Ureter (tissue), 1 donor: ENCODE data around the gene MGAT3. TPM values are rescaled to one million over a fixed set of nuclear protein-coding genes. Genes with fewer than 3 reads are reported as not detected.

Experiments
- DNase-seq: peaks from one replicate; pipeline ENCODE4 v3.0.0-alpha.2; 2020; ENCODE audit warnings: low spot score
- total RNA-seq: library from RNA; stranded (reverse); gene quantifications from one replicate; pipeline ENCODE4 v1.2.4, GENCODE V29; 2023
- donor health status: DM: yes; HTN: yes; CAD: no.

MGAT3 gene
- total RNA-seq, 1 donor from 2014 or later = 12.9 TPM

GRCh38 chr22:39429186-39429585 is 27.6 kb upstream of the MGAT3 start:
- no peak for DNase-seq

GRCh38 chr22:39429916-39430575 is 26.8 kb upstream of the MGAT3 start:
- no peak for DNase-seq

GRCh38 chr22:39430576-39431150 is 26.1 kb upstream of the MGAT3 start:
- no peak for DNase-seq

GRCh38 chr22:39431216-39431801 is 25.5 kb upstream of the MGAT3 start:
- no peak for DNase-seq

- DNase-seq = no peak
These were observed 25.0 kb upstream of the MGAT3 start for GRCh38 chr22:39431821-39432251.

GRCh38 chr22:39432361-39432811 is 24.4 kb upstream of the MGAT3 start:
- no peak for DNase-seq

- DNase-seq = no peak
These were observed 23.2 kb upstream of the MGAT3 start for GRCh38 chr22:39433476-39434242.

GRCh38 chr22:39434243-39434653 is 22.6 kb upstream of the MGAT3 start:
- no peak for DNase-seq

- DNase-seq = no peak
These were observed 22.1 kb upstream of the MGAT3 start for GRCh38 chr22:39434721-39435120.

GRCh38 chr22:39435616-39436015 is 21.2 kb upstream of the MGAT3 start:
- DNase-seq = no peak

GRCh38 chr22:39437791-39438704 is 18.8 kb upstream of the MGAT3 start:
- no peak for DNase-seq

- no peak for DNase-seq
These were observed 17.6 kb upstream of the MGAT3 start for GRCh38 chr22:39439170-39439569.

- no peak for DNase-seq
These were observed 13.4 kb upstream of the MGAT3 start for GRCh38 chr22:39443398-39443797.

- no peak for DNase-seq
These were observed 12.5 kb upstream of the MGAT3 start for GRCh38 chr22:39444247-39444800.

- no peak for DNase-seq
These were observed 11.8 kb upstream of the MGAT3 start for GRCh38 chr22:39444937-39445465.

GRCh38 chr22:39445678-39446077 is 11.1 kb upstream of the MGAT3 start:
- DNase-seq = no peak

- DNase-seq = no peak
These were observed 10.5 kb upstream of the MGAT3 start for GRCh38 chr22:39446239-39446721.

GRCh38 chr22:39448205-39449054 is 8.4 kb upstream of the MGAT3 start:
- DNase-seq = peak; percentile 85

- DNase-seq = no peak
These were observed 7.1 kb upstream of the MGAT3 start for GRCh38 chr22:39449708-39450107.
